GM19468 (cell line): ENCODE data around the gene RGS3.
"Not testable (repeated sequence)": the region's sequence is repeated elsewhere in the genome, so short reads cannot be mapped to it uniquely, and the experiment has no call there.

Experiments
- ATAC-seq: cut with Tn5 transposase; IDR thresholded peaks from one replicate; pipeline ENCODE4 v1.9.1; 2021; ENCODE audit warnings: mild to moderate bottlenecking, moderate library complexity, moderate number of reproducible peaks; ENCODE audit not compliant: unreplicated experiment; ENCODE audit errors: extremely low read depth

The RGS3 gene

GRCh38 chr9:113624721-113625120, 161.2 kb downstream of the RGS3 start:
- no peak for ATAC-seq

- ATAC-seq: no peak
Observed at GRCh38 chr9:113625486-113625885, 162.0 kb downstream of the RGS3 start.

GRCh38 chr9:113626735-113627495, 163.4 kb downstream of the RGS3 start:
- no peak for ATAC-seq

GRCh38 chr9:113628621-113629020, 165.1 kb downstream of the RGS3 start:
- ATAC-seq: no peak

- no peak for ATAC-seq
Observed at GRCh38 chr9:113630386-113631136, 167.0 kb downstream of the RGS3 start.

- no peak for ATAC-seq
Observed at GRCh38 chr9:113631137-113631765, 167.7 kb downstream of the RGS3 start.

GRCh38 chr9:113631871-113632665, 168.5 kb downstream of the RGS3 start:
- ATAC-seq: no peak

- no peak for ATAC-seq
Observed at GRCh38 chr9:113632776-113633590, 169.5 kb downstream of the RGS3 start.

GRCh38 chr9:113633782-113634595, 170.5 kb downstream of the RGS3 start:
- ATAC-seq: no peak

- no peak for ATAC-seq
Observed at GRCh38 chr9:113634596-113635515, 171.3 kb downstream of the RGS3 start.

GRCh38 chr9:113635586-113635985, 172.1 kb downstream of the RGS3 start:
- ATAC-seq: no peak

- no peak for ATAC-seq
Observed at GRCh38 chr9:113636165-113636564, 172.6 kb downstream of the RGS3 start.

GRCh38 chr9:113636693-113637092, 173.2 kb downstream of the RGS3 start:
- ATAC-seq: no peak

GRCh38 chr9:113638490-113638889, 175.0 kb downstream of the RGS3 start:
- no peak for ATAC-seq

GRCh38 chr9:113638897-113639296, 175.4 kb downstream of the RGS3 start:
- ATAC-seq: no peak

- ATAC-seq: not testable (repeated sequence)
Observed at GRCh38 chr9:113639411-113639970, 176.0 kb downstream of the RGS3 start.

- ATAC-seq: no peak
Observed at GRCh38 chr9:113640418-113640817, 176.9 kb downstream of the RGS3 start.
